EH (cell line): Measurements from ENCODE around the gene KIAA1217.

ENCODE experiments used
- DNase-seq: peaks from one replicate; pipeline ENCODE4 v3.0.0-alpha.2; 2015; ENCODE audit warnings: low read depth

KIAA1217 gene

DNA sequence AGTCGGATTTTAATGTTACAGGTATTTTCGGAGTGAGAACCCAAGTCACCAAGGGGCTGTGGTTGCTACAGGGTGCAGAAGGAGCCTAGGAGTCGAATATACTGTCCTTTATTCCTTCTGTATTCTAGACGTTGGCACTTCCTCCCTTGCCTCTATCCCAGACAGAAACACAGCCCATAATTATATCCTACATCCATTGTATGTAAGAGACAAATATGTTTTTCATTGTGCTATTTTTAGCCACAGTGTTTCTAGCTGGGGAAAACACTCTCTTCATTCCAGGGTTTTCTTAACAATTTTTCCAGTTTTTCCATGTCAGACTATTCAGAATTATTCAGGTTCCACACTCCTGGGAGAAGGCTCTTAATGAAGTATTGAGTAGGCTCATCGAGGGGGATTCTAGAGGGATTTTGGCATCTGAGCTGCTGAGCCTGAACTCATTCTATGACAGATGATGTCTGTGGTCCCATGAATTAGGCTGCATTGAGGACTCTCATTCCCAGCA lies 32.6 kb downstream of the KIAA1217 start:
- no peak for DNase-seq

DNA sequence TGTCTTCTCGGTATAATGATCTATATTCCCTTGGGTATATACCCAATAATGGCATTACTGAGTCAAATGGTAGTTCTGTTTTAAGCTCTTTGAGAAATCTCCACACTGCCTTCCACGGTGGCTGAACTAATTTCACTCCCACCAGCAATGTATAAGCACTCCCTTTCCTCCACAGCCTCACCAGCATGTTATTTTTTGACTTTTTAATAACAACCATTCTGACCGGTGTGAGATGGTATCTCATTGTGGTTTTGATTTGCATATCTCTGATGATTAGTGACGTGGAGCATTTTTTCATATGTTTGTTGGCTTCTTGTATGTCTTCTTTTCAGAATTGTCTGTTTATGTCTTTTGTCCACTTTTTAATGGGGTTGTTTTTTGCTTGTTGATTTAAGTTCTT lies 33.6 kb downstream of the KIAA1217 start:
- no peak for DNase-seq

DNA sequence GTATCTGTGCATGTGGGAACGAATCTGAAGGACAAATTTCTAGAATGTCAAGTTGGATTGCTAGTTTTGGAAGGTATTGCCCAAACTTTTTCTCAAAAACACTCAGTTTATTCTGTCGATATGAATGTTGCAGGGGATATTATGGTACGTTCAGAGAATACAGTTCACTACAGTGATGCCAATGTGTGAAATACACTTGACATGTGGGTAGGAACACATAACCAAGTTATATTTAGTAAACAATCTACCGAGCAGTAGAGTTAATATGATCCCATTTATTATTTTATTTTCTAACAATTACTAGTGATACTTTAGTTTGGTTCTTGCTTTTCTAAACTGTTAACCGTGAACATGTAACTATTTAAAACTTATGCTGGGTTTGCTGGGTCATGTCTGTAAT lies 37.4 kb downstream of the KIAA1217 start:
- DNase-seq, result no peak

DNA sequence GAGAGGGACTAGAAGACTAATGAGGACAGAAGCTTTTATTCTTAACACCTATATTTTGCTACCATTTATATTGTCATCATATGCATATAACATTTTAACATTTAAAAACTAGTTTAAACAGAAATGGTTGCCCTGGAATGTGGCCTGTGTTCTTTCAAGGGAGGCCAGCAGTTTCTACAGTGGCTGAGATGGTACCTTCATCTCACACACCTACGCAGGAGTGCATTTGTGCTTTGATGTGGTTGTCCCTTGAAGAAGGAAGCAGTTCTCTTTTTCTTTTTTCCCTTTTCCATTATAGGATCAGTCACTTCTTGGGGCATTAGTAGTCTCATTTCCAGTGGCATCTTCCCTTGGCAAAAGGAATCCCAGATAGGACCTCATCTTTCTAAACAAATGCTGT lies 38.9 kb downstream of the KIAA1217 start:
- DNase-seq, result no peak

GRCh38 chr10:24249829-24250415 lies 41.0 kb downstream of the KIAA1217 start:
- no peak for DNase-seq

GRCh38 chr10:24251547-24251946 lies 42.6 kb downstream of the KIAA1217 start:
- no peak for DNase-seq

GRCh38 chr10:24254180-24254579 lies 45.2 kb downstream of the KIAA1217 start:
- peak; percentile 31 for DNase-seq

GRCh38 chr10:24255115-24255880 lies 46.4 kb downstream of the KIAA1217 start:
- DNase-seq, result no peak

DNA sequence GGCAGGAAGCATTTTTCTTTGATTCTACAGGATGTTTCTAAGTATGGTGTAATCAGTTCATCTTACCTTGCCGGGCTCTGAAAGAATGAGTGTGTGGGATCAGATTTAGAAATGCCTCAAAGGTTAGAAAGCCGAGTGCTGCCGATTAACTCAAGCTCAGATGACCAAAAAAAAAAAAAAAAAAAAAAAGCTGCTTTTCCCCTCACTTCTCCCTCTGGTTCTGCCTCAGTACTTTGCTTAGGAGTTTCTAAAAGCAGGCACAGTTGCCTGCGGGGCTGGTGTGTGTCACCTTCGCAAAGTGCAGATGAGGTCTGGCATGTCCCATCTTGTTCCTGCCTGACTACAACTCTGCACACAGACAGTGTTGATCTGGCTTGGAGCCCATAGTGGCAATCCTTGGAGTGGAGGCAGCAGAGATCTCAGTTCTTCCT lies 47.0 kb downstream of the KIAA1217 start:
- DNase-seq, result peak; percentile 17

DNA sequence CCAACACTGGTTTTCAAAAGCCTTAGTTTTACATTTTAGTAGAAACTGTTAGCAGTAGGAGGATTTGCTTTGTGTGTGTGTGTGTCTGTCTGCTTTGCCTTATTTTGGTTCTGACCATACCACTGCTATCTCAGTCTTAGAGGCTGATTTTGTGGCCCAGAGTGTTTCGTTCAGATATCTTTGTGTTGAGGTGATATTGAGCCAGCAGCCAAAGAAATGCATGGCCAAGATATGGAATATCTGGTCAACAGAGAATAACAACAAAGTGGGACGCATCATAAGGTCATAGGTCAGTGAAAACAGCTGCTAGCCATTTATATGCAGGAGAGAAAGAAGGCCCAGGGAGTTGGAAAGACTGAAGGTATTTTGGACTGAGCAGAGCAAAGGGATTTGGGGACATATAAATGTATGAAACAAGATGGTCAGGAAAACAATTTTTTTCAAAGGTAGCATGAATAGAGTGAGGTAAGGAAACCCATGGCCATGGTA lies 47.7 kb downstream of the KIAA1217 start:
- no peak for DNase-seq

GRCh38 chr10:24257588-24257987 lies 48.6 kb downstream of the KIAA1217 start:
- DNase-seq, result no peak

DNA sequence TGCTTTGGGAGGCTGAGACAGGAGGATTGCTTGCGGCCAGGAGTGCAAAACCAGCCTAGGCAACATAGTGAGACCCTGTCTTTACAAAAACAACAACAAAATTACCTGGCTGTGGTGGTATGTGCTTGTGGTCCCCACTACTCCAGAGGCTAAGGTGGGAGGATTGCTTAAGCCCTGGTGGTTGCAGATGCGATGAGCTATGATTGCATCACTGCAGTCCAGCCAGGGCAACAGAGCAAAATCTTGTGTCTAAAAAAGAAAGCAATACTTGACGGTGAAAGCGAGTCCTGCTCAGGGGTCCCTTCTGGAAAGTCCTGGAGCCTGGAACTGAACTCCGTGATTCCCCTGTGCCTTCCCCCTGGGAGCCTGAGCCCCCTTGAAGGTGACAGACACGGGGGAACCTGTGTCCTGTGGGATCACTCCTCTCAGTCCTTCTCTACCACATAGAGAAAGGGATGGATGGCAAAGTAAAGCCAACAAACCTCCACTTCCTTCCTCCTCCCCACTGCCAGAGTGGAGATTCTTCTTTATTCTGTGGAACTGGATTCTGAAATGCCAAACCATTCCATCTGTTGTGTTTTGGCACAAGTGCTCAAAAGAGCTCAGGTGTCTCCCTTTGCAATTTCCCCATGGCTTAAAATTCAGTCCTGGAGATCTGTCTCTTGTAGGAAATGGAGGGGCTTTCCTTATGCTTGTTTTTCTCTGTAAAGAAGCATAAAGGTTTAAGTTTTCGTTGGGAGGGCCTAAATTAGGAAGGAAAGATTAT lies 50.6 kb downstream of the KIAA1217 start:
- no peak for DNase-seq

DNA sequence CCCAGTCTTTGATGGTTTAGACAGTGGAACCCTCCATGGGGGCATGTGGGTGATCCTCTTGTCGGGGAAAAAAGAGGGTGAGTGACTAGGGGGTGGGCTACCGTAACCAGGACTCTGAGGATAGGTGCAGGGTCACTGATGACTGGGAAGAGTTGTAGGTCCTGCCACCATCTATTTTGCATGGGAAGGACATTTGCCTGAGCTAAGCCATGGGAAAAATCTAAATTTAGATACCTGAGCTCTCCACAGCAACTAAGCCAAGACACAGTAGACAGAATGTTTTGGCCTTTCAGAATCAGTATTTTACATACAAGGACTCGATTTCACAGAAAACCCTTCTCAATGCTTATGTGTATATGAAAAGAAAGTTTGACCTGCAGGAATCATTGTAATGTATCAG lies 52.7 kb downstream of the KIAA1217 start:
- DNase-seq, result no peak

DNA sequence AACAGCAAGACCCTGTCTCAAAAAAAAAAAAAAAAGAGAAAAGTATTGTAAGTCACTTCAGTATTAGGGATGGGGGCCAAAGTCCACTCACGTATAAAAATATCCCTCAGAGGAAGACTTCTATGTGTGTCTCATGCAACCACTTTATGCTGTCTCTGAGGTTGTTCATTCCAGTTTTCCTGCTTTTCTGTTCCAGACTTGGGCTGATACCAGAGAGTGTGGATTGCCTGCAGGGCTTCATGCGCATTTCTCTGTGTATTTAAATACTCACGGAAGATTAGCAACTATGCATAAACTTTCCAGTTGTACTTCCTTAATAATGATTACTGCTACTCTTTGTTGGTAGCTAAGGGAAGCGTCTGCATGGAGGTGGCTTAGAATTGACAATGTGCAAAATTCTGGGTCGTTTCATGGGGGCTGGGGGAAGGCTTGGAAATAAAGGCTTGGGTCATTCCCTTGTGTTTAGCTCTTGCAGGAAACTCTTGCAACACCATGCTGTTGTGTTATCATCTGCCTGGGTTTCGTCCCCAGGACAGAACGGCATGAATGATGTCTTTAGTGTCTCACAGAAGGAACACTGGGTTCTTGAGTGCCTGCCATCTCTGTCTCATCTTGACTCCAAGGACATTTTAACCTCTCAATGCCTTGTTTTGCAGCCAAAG lies 54.1 kb downstream of the KIAA1217 start:
- no peak for DNase-seq

- no peak for DNase-seq
Measured at GRCh38 chr10:24269476-24269875, 60.5 kb downstream of the KIAA1217 start.

GRCh38 chr10:24272374-24272773 lies 63.4 kb downstream of the KIAA1217 start:
- DNase-seq, result peak; percentile 15

DNA sequence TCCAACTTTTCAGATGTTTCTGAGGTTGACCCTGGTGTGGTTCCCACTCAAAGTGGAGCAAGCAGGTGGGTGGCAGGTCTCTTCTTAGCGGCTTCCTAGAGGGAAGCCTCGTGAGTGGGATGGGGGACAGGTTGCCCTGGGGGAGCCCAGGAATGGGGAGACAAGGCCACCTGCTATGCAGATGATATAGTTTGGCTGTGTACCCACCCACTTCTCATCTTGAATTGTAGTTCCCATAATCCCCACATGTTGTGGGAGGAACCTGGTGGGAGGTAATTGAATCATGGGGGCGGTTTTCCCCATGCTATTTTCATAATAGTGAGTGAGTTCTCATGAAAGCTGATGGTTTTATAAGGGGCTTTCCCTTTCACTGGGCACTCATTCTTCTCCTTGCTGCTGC lies 68.3 kb downstream of the KIAA1217 start:
- DNase-seq, result no peak

DNA sequence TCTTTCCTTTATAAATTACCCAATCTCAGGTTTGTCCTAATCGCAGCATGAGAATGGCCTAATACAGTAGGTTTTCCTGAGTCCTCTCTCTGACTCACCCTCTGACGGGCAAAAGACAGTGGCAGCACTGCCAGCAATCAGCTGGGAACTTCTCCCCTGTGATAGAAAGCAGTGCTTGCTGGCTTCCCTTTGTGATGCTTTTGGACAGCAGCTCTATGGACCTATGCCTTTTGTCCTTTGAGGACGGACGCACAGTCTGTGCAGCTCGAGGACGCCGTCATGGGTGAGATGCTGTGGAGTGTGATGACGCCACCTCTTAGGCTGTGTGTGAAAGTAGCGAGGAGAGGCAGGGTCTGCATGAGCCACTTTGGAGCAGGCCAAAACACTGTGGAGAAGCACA lies 68.8 kb downstream of the KIAA1217 start:
- no peak for DNase-seq

DNA sequence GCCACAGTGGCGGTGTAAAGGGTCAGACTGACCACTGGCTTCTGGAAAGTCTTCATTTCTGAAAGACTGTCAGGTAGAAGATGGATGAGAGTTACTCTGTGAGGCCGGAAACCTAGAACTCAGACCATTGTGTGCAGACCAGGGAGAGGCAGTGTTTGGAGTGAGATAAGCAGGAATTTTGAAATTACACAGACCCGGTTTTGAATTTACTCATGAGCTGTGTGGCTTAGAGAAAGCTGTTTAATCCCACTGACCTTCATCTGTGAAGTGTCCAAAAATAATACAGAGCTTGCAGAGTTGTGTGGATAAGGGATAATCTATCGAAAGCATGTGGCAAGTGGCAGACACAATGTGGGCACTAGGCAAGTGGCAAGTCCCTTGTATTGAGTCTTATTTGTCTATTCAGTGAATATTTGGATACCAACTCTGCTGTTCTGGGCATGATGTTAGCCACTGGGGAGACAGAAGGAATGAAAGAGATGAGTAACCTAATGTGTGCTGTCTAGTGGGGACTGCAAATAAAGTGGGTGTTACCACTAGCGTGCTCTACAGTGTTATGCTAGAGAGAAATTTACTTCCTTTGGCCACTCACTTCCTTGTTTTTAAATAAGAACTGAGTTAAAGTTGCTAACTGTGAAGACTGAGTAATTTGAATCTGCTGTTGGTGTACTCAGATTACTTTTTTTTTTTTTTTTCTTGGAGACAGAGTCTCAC lies 69.4 kb downstream of the KIAA1217 start:
- no peak for DNase-seq

DNA sequence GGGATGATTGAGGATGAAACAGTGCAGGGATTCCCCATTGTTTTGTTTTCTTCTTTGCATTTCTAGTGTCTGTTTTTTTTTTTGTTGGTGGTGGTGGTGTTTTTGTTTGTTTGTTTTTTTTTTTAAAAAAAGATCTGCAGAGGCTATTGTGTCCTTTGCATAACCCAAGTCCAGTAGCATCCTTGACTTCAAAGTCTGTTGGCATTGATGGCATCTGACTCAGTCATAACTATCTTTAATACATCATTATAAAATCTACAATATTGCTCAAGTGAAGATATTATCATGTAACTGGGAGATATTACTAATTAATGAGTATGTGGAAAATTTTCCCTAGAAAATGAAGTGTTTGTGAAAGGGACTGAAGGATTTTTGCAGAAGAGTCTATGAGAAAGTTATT lies 70.2 kb downstream of the KIAA1217 start:
- no peak for DNase-seq

- DNase-seq, result no peak
Measured at GRCh38 chr10:24287559-24288195, 78.7 kb downstream of the KIAA1217 start.
